ENCODE results near the gene SLC29A3. TPM values are rescaled to one million over a fixed set of nuclear protein-coding genes. Genes with fewer than 3 reads are reported as not detected.

SLC29A3 gene
- total RNA-seq, 2 experiments from 2014 or later = 2.3 to 2.5 TPM

DNA sequence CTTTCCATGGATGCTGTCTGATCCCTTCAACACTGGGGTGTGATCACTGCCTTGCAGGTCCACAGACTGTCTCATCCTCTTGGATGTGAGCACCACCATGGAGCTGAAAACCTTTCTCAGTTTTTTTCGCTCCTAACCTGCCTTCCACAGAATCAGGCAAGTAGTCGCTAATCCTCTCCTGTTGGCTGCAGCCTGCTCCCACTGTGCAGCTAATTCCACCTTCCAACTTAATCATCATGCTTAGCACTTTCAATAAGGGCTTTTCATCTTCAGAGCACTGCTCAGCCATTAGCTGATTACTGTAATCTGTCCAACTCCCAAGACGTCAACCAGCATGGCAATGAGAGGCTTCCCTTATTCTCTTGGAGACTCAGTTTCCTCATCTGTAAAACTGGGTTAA, 62.6 kb downstream of the SLC29A3 start:
- DNase-seq (no peak), ATAC-seq (ENCODE audit: poor library complexity) (no peak)
- peaks cover 6% of the 10 kb centered on the region for H3K4me1 Mint-ChIP-seq (ENCODE audit: low read depth)
- intact Hi-C loops (cut with DNase I, micrococcal nuclease) = loop anchor here in 1 of 2 experiments (2.0 kb wide), 1 partner anchor 67 kb away; no protein-coding TSS in a partner anchor
- Histone ChIP-seq H3K4me1 (ENCODE audit: insufficient read depth, low read length) (peaks cover 15% of the 10 kb centered on the region), H3K9me3 (ENCODE audit: control insufficient read depth in 1 of 2, insufficient read depth in 1 of 2, low read length in 2 of 2) (no peaks in the 10 kb centered on the region), H3K36me3 (ENCODE audit: insufficient read depth, low read length) (no peaks in the 10 kb centered on the region), H3K27ac (ENCODE audit: low read depth in 1 of 2, low read length in 2 of 2) (no peak overlapping the region), H3K4me3 (ENCODE audit: low read length) (no peak overlapping the region), H3K27me3 (ENCODE audit: control insufficient read depth in 1 of 2, insufficient read depth in 2 of 2, low read length in 2 of 2) (no peaks in the 10 kb centered on the region)
- no peak overlapping the region for H3K27ac Mint-ChIP-seq
- ChIA-PET POLR2A (interaction anchor here (1.2 kb wide), 1 partner anchor 430 kb away, joined by 4 read pairs; no protein-coding TSS in a partner anchor), CTCF (no interaction called here)
- H3K27me3 Mint-ChIP-seq = no peaks in the 10 kb centered on the region
- no peak overlapping the region for H3K4me3 Mint-ChIP-seq
- H3K9me3 Mint-ChIP-seq = no peaks in the 10 kb centered on the region
- TF ChIP-seq, protein P1, sequence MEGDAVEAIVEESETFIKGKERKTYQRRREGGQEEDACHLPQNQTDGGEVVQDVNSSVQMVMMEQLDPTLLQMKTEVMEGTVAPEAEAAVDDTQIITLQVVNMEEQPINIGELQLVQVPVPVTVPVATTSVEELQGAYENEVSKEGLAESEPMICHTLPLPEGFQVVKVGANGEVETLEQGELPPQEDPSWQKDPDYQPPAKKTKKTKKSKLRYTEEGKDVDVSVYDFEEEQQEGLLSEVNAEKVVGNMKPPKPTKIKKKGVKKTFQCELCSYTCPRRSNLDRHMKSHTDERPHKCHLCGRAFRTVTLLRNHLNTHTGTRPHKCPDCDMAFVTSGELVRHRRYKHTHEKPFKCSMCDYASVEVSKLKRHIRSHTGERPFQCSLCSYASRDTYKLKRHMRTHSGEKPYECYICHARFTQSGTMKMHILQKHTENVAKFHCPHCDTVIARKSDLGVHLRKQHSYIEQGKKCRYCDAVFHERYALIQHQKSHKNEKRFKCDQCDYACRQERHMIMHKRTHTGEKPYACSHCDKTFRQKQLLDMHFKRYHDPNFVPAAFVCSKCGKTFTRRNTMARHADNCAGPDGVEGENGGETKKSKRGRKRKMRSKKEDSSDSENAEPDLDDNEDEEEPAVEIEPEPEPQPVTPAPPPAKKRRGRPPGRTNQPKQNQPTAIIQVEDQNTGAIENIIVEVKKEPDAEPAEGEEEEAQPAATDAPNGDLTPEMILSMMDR (IDR thresholded peaks at IDR 0.05) = no peak
- H3K36me3 Mint-ChIP-seq (ENCODE audit: low read depth) = no peaks in the 10 kb centered on the region

GRCh38 chr10:71382028-71382427, 63.0 kb downstream of the SLC29A3 start:
- intact Hi-C loops (cut with DNase I, micrococcal nuclease) = loop anchor here in 1 of 2 experiments (2.0 kb wide), 1 partner anchor 67 kb away; no protein-coding TSS in a partner anchor
- Mint-ChIP-seq H3K27ac (no peak overlapping the region), H3K27me3 (no peaks in the 10 kb centered on the region), H3K36me3 (ENCODE audit: low read depth) (no peaks in the 10 kb centered on the region), H3K4me1 (ENCODE audit: low read depth) (peaks cover 6% of the 10 kb centered on the region), H3K4me3 (no peak overlapping the region), H3K9me3 (no peaks in the 10 kb centered on the region)
- H3K4me3 ChIP-seq (ENCODE audit: low read length) = no peak overlapping the region
- CTCF ChIA-PET = no interaction called here
- TF ChIP-seq, protein P1 (IDR thresholded peaks at IDR 0.05) = no peak
- POLR2A ChIA-PET = interaction anchor here (1.2 kb wide), 1 partner anchor 430 kb away, joined by 4 read pairs; no protein-coding TSS in a partner anchor
- H3K36me3 ChIP-seq (ENCODE audit: insufficient read depth, low read length) = no peaks in the 10 kb centered on the region
- H3K4me1 ChIP-seq (ENCODE audit: insufficient read depth, low read length) = peaks cover 11% of the 10 kb centered on the region
- DNase-seq = no peak
- H3K27ac ChIP-seq (ENCODE audit: low read depth in 1 of 2, low read length in 2 of 2) = no peak overlapping the region
- ATAC-seq (ENCODE audit: poor library complexity) = no peak
- no peaks in the 10 kb centered on the region for H3K27me3 ChIP-seq (ENCODE audit: control insufficient read depth in 1 of 2, insufficient read depth in 2 of 2, low read length in 2 of 2)
- H3K9me3 ChIP-seq (ENCODE audit: control insufficient read depth in 1 of 2, insufficient read depth in 1 of 2, low read length in 2 of 2) = no peaks in the 10 kb centered on the region

- Histone ChIP-seq H3K27me3 (ENCODE audit: control insufficient read depth in 1 of 2, insufficient read depth in 2 of 2, low read length in 2 of 2) (no peaks in the 10 kb centered on the region), H3K36me3 (ENCODE audit: insufficient read depth, low read length) (no peaks in the 10 kb centered on the region), H3K9me3 (ENCODE audit: control insufficient read depth in 1 of 2, insufficient read depth in 1 of 2, low read length in 2 of 2) (no peaks in the 10 kb centered on the region), H3K4me1 (ENCODE audit: insufficient read depth, low read length) (peaks cover 5% of the 10 kb centered on the region), H3K27ac (ENCODE audit: low read depth in 1 of 2, low read length in 2 of 2) (no peak overlapping the region), H3K4me3 (ENCODE audit: low read length) (no peak overlapping the region)
- Mint-ChIP-seq H3K27me3 (no peaks in the 10 kb centered on the region), H3K4me1 (ENCODE audit: low read depth) (peaks cover under 1% of the 10 kb centered on the region), H3K27ac (no peak overlapping the region), H3K4me3 (no peak overlapping the region), H3K9me3 (no peaks in the 10 kb centered on the region), H3K36me3 (ENCODE audit: low read depth) (no peaks in the 10 kb centered on the region)
- DNase-seq (no peak), ATAC-seq (ENCODE audit: poor library complexity) (no peak)
- intact Hi-C loops (cut with DNase I, micrococcal nuclease) = loop anchor here in 1 of 2 experiments (1.0 to 2.0 kb wide), 3 partner anchors 68 to 514 kb away; no protein-coding TSS in a partner anchor
- CTCF ChIA-PET = no interaction called here
- TF ChIP-seq, protein P1 (IDR thresholded peaks at IDR 0.05) = no peak
- POLR2A ChIA-PET = interaction anchor here (1.2 kb wide), 1 partner anchor 429 kb away, joined by 4 read pairs; no protein-coding TSS in a partner anchor
Measured at GRCh38 chr10:71382757-71383156, 63.7 kb downstream of the SLC29A3 start.
